DND-41 (cell line): ENCODE measurements around the gene SLC15A4.

ENCODE experiments used
- ATAC-seq: fragments of 200-7000 bp; cut with Tn5 transposase; 3 replicates; pipeline ENCODE4 v1.9.1; 2021; ENCODE audit warnings: low read depth; ENCODE audit not compliant: insufficient read depth
- DNase-seq: peaks from one replicate; pipeline ENCODE4 v3.0.0-alpha.2; 2020
- H2AFZ ChIP-seq: 2 replicates; pipeline ENCODE4 v1.6.0; 2012; ENCODE audit warnings: low read depth, low read length
- H3K27ac ChIP-seq: 2 replicates; pipeline ENCODE4 v1.5.1; 2012; ENCODE audit warnings: low read length, inconsistent platforms
- H3K27me3 ChIP-seq: fragments of 200-600 bp; sonication (generic); 2 replicates; pipeline ENCODE4 v1.6.0; 2012; ENCODE audit warnings: low read length, mild to moderate bottlenecking, inconsistent platforms; ENCODE audit not compliant: insufficient read depth, poor library complexity
- H3K36me3 ChIP-seq: 2 replicates; pipeline ENCODE4 v1.5.1; 2012; ENCODE audit warnings: low read length, inconsistent platforms; ENCODE audit not compliant: insufficient read depth
- H3K4me1 ChIP-seq: 2 replicates; pipeline ENCODE4 v1.5.1; 2012; ENCODE audit warnings: mild to moderate bottlenecking, low read length; ENCODE audit not compliant: insufficient read depth
- H3K4me2 ChIP-seq: 2 replicates; pipeline ENCODE4 v1.6.0; 2012; ENCODE audit warnings: mild to moderate bottlenecking, moderate library complexity, low read length, inconsistent platforms; ENCODE audit not compliant: insufficient read depth
- H3K4me3 ChIP-seq, 2 experiments: fragments of 200-600 bp in 1 of 2; shearing (Covaris generic) in 1 of 2; 2 replicates each; pipeline ENCODE4 v1.5.1; 2012 to 2016; ENCODE audit warnings: inconsistent platforms in 2 of 2, low read length in 2 of 2, mild to moderate bottlenecking in 2 of 2, low read depth in 1 of 2, moderate library complexity in 1 of 2
- H3K79me2 ChIP-seq: 2 replicates; pipeline ENCODE4 v1.6.0; 2012; ENCODE audit warnings: low read length, inconsistent platforms; ENCODE audit not compliant: insufficient read depth
- H3K9ac ChIP-seq: 2 replicates; pipeline ENCODE4 v1.6.0; 2012; ENCODE audit warnings: low read depth, mild to moderate bottlenecking, inconsistent platforms, low read length, moderate library complexity
- H3K9me3 ChIP-seq: 2 replicates; pipeline ENCODE4 v1.5.1; 2012; ENCODE audit warnings: low read length, moderate library complexity, mild to moderate bottlenecking, inconsistent platforms; ENCODE audit not compliant: insufficient read depth, severe bottlenecking
- H4K20me1 ChIP-seq: 2 replicates; pipeline ENCODE4 v1.6.0; 2012; ENCODE audit warnings: low read length; ENCODE audit not compliant: insufficient read depth
- CTCF ChIP-seq: IDR thresholded peaks from 2 replicates; pipeline ENCODE4 v1.5.1; 2012; ENCODE audit warnings: borderline replicate concordance, low read length, moderate library complexity, mild to moderate bottlenecking; ENCODE audit not compliant: poor library complexity, severe bottlenecking; ENCODE audit errors: extremely low read depth
- EZH2 ChIP-seq: IDR thresholded peaks from 3 replicates; pipeline ENCODE4 v1.6.1; 2012; ENCODE audit warnings: borderline replicate concordance, low read depth, mild to moderate bottlenecking, moderate library complexity, low read length, inconsistent platforms; ENCODE audit not compliant: severe bottlenecking

Gene SLC15A4

GRCh38 chr12:128813883-128814282 is 9.9 kb downstream of the SLC15A4 start:
- Histone ChIP-seq H3K36me3 (peaks cover 39% of the 10 kb centered on the region), H2AFZ (no peak overlapping the region), H3K4me1 (peaks cover 15% of the 10 kb centered on the region), H3K79me2 (peaks cover 92% of the 10 kb centered on the region), H3K27me3 (no peaks in the 10 kb centered on the region), H4K20me1 (peaks cover 78% of the 10 kb centered on the region), H3K4me3 (no peak overlapping the region), H3K4me2 (no peak overlapping the region), H3K9me3 (no peaks in the 10 kb centered on the region), H3K9ac (no peak overlapping the region), H3K27ac (no peak overlapping the region)
- no peak for DNase-seq
- no peak for ATAC-seq
- TF ChIP-seq EZH2 (no peak), CTCF (no peak)

GRCh38 chr12:128813392-128813791 is 10.4 kb downstream of the SLC15A4 start:
- Histone ChIP-seq H2AFZ (no peak overlapping the region), H3K9me3 (no peaks in the 10 kb centered on the region), H3K27me3 (no peaks in the 10 kb centered on the region), H3K4me3 (no peak overlapping the region), H3K36me3 (peaks cover 44% of the 10 kb centered on the region), H3K9ac (no peak overlapping the region), H3K27ac (no peak overlapping the region), H4K20me1 (peaks cover 75% of the 10 kb centered on the region), H3K79me2 (peaks cover 87% of the 10 kb centered on the region), H3K4me1 (peaks cover 15% of the 10 kb centered on the region), H3K4me2 (no peak overlapping the region)
- no peak for ATAC-seq
- no peak for TF ChIP-seq CTCF
- no peak for TF ChIP-seq EZH2
- no peak for DNase-seq

- peaks cover 71% of the 10 kb centered on the region for H3K79me2 ChIP-seq
- DNase-seq (no peak), ATAC-seq (no peak)
- H3K27me3 ChIP-seq = no peaks in the 10 kb centered on the region
- no peak overlapping the region for H3K9ac ChIP-seq
- H3K4me2 ChIP-seq = no peak overlapping the region
- no peak overlapping the region for H2AFZ ChIP-seq
- H3K9me3 ChIP-seq = no peaks in the 10 kb centered on the region
- H4K20me1 ChIP-seq = peaks cover 61% of the 10 kb centered on the region
- no peak for TF ChIP-seq EZH2
- TF ChIP-seq CTCF = no peak
- H3K36me3 ChIP-seq = peaks cover 54% of the 10 kb centered on the region
- H3K4me1 ChIP-seq = peaks cover 10% of the 10 kb centered on the region
- no peak overlapping the region for H3K27ac ChIP-seq
- no peak overlapping the region for H3K4me3 ChIP-seq
Observed at GRCh38 chr12:128811806-128812205, 12.0 kb downstream of the SLC15A4 start.
